Hepatocyte (in vitro differentiated cells): Measurements from ENCODE around the gene SPRY4. TPM values are rescaled to one million over a fixed set of nuclear protein-coding genes. Genes with fewer than 3 reads are reported as not detected.
"Not testable (repeated sequence)": the region's sequence is repeated elsewhere in the genome, so short reads cannot be mapped to it uniquely, and the experiment has no call there.

Experiments used
- DNase-seq: peaks from one replicate; pipeline ENCODE4 v3.0.0-alpha.2; 2016; ENCODE audit warnings: low spot score
- H2AFZ ChIP-seq: fragments of 200-600 bp; sonication (generic); 2 replicates; pipeline ENCODE4 v1.6.0; 2016; ENCODE audit warnings: antibody characterized with exemption, mild to moderate bottlenecking
- H3K27ac ChIP-seq: fragments of 200-600 bp; sonication (generic); 2 replicates; pipeline ENCODE4 v1.5.1; 2016; ENCODE audit warnings: mild to moderate bottlenecking
- H3K27me3 ChIP-seq: fragments of 200-600 bp; sonication (generic); 2 replicates; pipeline ENCODE4 v1.6.1; 2016
- H3K36me3 ChIP-seq: fragments of 200-600 bp; sonication (generic); replicated peaks from 2 replicates; pipeline ENCODE4 v1.5.1; 2016; ENCODE audit warnings: low read depth; ENCODE audit not compliant: insufficient read depth
- H3K4me1 ChIP-seq: fragments of 200-600 bp; sonication (generic); 2 replicates; pipeline ENCODE4 v1.5.1; 2016; ENCODE audit warnings: mild to moderate bottlenecking, moderate library complexity; ENCODE audit not compliant: insufficient read depth
- H3K4me2 ChIP-seq: fragments of 200-600 bp; sonication (generic); 2 replicates; pipeline ENCODE4 v1.6.0; 2016
- H3K4me3 ChIP-seq: fragments of 200-600 bp; sonication (generic); 2 replicates; pipeline ENCODE4 v1.5.1; 2016; ENCODE audit warnings: mild to moderate bottlenecking
- H3K79me2 ChIP-seq: fragments of 200-600 bp; sonication (generic); 2 replicates; pipeline ENCODE4 v1.6.0; 2017; ENCODE audit warnings: mild to moderate bottlenecking
- H3K9me2 ChIP-seq: fragments of 200-600 bp; sonication (generic); replicated peaks from 2 replicates; pipeline ENCODE4 v1.6.0; 2017; ENCODE audit warnings: mild to moderate bottlenecking; ENCODE audit not compliant: insufficient read depth
- H3K9me3 ChIP-seq: fragments of 200-600 bp; sonication (generic); 2 replicates; pipeline ENCODE4 v1.5.1; 2016; ENCODE audit warnings: low read depth, mild to moderate bottlenecking
- H4K20me1 ChIP-seq: fragments of 200-600 bp; sonication (generic); 2 replicates; pipeline ENCODE4 v1.6.0; 2016; ENCODE audit warnings: mild to moderate bottlenecking; ENCODE audit not compliant: insufficient read depth, poor library complexity, severe bottlenecking
- CTCF ChIP-seq: fragments of 200-600 bp; sonication (generic); IDR thresholded peaks from 2 replicates; pipeline ENCODE4 v1.5.1; 2016; ENCODE audit warnings: antibody characterized with exemption, mild to moderate bottlenecking; ENCODE audit not compliant: poor library complexity
- EZH2 ChIP-seq: fragments of 200-600 bp; sonication (generic); IDR thresholded peaks from 2 replicates; pipeline ENCODE4 v1.6.1; 2016; ENCODE audit warnings: antibody characterized with exemption, mild to moderate bottlenecking, borderline replicate concordance
- EZH2phosphoT487 ChIP-seq: fragments of 200-600 bp; sonication (generic); IDR thresholded peaks from one replicate; pipeline ENCODE4 v1.6.1; 2018; ENCODE audit warnings: antibody characterized with exemption, mild to moderate bottlenecking, low read depth, moderate library complexity; ENCODE audit not compliant: unreplicated experiment, severe bottlenecking
- WGBS: methylation state at CpG from one replicate; pipeline ENCODE4 v1.1.6; 2016; ENCODE audit warnings: low lambda C conversion rate; ENCODE audit errors: missing lambda C conversion rate; 5-methylcytosine and 5-hydroxymethylcytosine counted together
- polyA plus RNA-seq: library from polyadenylated mRNA; unstranded; fragments of >200 nt; fragmentation: Nextera tagmentation; extraction: Ambion mirVana; gene quantifications from 2 replicates; pipeline ENCODE4 v1.2.1, GENCODE V29; 2016
- total RNA-seq: library from RNA; depleted of rRNA; stranded (reverse); fragments of >200 nt; gene quantifications from 2 replicates; pipeline ENCODE4 v1.2.3, GENCODE V29; 2014

SPRY4 gene
- total and polyA plus RNA-seq, 2 experiments from 2014 or later = 7.2 to 8.5 TPM

DNA sequence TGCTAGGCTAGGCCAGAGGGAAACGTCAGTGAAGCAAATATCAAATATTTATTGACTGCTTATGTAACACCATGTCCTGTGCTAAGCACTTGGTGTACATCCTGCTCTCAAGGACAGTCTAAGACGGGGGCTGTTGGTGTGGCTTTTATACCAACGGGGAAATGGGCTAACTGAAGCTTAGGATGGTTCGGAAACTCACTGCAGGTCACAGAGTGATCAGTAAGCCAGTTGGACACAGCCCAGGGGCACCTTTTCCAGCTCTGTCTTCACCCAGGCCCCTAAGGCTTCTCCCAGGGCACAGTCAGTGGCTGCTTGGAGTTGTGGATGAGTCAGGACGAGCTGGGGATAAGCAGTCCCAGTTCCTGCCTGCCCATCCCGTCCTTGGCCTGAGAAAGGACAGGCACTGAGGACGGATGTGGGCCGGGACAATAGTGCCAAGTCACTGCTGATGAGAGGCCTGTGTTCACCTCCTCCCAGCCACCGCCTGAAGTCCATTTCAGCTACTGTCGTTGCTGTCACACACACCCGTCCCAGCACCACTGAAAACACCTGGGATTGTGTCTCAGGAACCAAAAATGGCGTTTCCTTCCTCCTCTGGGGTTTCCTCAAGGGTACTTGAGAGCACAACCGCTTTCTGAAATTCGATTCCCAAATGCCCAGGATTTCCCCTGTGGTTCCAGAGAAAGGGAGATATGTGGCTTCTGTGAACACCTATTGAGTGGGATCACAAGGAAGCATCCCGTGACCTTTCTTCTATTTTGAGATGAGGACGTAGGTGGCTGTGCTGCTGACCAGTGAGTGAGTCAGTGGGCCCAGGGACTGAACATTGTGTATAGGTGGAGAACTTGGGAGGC, 17.5 kb upstream of the SPRY4 start:
- no peak overlapping the region for H3K4me2 ChIP-seq
- no peaks in the 10 kb centered on the region for H3K36me3 ChIP-seq
- H3K4me1 ChIP-seq = no peaks in the 10 kb centered on the region
- no peak for DNase-seq
- 86% methylated on average over 16 of the region's 16 CpGs for WGBS
- TF ChIP-seq EZH2 (no peak), EZH2phosphoT487 (no peak), CTCF (no peak)
- H3K27ac ChIP-seq = no peak overlapping the region
- H3K27me3 ChIP-seq = no peaks in the 10 kb centered on the region
- no peaks in the 10 kb centered on the region for H3K9me2 ChIP-seq
- H4K20me1 ChIP-seq = no peaks in the 10 kb centered on the region
- peaks cover 4% of the 10 kb centered on the region for H3K9me3 ChIP-seq
- no peak overlapping the region for H3K4me3 ChIP-seq
- H2AFZ ChIP-seq = no peak overlapping the region
- H3K79me2 ChIP-seq = no peaks in the 10 kb centered on the region

DNA sequence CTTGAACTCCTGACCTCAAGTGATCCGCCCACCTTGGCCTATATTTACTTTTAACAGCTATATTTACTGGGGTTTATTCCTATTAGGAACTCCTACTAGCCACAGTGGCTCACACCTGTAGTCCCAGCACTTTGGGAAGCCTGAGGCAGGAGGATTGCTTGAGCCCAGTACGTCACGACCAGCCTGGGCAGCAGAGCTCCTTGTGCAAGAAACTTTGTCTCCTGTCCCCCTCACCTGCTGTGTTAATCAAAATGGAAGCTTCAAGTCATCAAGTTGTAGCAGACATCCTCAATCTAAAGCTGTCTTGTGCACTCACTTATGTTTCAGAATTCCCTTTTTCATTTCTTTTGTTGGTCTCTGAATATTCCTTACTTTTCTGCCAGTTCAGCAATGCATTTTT, 15.0 kb upstream of the SPRY4 start:
- H3K27ac ChIP-seq = no peak overlapping the region

GRCh38 chr5:142334538-142334937, 9.7 kb upstream of the SPRY4 start:
- H3K4me3 ChIP-seq = no peak overlapping the region
- no peaks in the 10 kb centered on the region for H3K4me1 ChIP-seq
- no peak overlapping the region for H3K27ac ChIP-seq
- no peaks in the 10 kb centered on the region for H3K9me2 ChIP-seq
- H3K36me3 ChIP-seq = no peaks in the 10 kb centered on the region
- no peaks in the 10 kb centered on the region for H3K9me3 ChIP-seq
- DNase-seq = no peak
- H4K20me1 ChIP-seq = no peaks in the 10 kb centered on the region
- no peak for TF ChIP-seq EZH2phosphoT487
- TF ChIP-seq EZH2 = no peak
- no peak for TF ChIP-seq CTCF
- H3K4me2 ChIP-seq = no peak overlapping the region
- no peak overlapping the region for H2AFZ ChIP-seq
- H3K27me3 ChIP-seq = no peaks in the 10 kb centered on the region
- H3K79me2 ChIP-seq = no peaks in the 10 kb centered on the region

More for the DNA sequence above, 15.0 kb upstream of the SPRY4 start:
- H3K4me3 ChIP-seq = no peak overlapping the region
- H3K4me1 ChIP-seq = no peaks in the 10 kb centered on the region
- H3K9me3 ChIP-seq = peaks cover 4% of the 10 kb centered on the region
- no peak for DNase-seq
- 93% methylated on average over 3 of the region's 3 CpGs for WGBS
- H3K4me2 ChIP-seq = no peak overlapping the region
- no peaks in the 10 kb centered on the region for H3K79me2 ChIP-seq
- H2AFZ ChIP-seq = no peak overlapping the region
- TF ChIP-seq EZH2 (no peak), EZH2phosphoT487 (no peak), CTCF (no peak)
- no peaks in the 10 kb centered on the region for H3K36me3 ChIP-seq
- no peaks in the 10 kb centered on the region for H3K27me3 ChIP-seq
- H3K9me2 ChIP-seq = no peaks in the 10 kb centered on the region
- no peaks in the 10 kb centered on the region for H4K20me1 ChIP-seq

DNA sequence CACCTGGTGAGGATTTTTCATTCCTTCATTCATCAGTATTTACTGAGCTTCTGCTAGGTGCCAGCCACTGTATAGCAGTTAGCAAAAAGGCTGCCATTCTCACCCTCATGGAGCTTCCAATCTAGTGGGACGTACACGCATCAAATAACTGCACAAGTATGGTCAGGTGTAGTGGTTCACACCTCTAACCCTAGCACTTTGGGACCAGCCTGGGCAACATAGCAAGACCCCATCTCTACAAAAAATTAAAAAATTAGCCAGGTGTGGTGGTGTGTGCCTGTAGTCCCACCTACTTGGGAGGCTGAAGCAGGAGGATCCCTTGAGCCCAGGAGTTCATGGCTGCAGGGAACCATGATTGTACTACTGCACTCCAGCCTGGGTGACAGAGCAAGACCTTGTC, 8.9 kb upstream of the SPRY4 start:
- not testable (repeated sequence) for H3K4me3 ChIP-seq, H3K9me3 ChIP-seq, H2AFZ ChIP-seq, H3K9me2 ChIP-seq, H3K27ac ChIP-seq, H3K27me3 ChIP-seq, H3K4me2 ChIP-seq, H3K36me3 ChIP-seq, H4K20me1 ChIP-seq, DNase-seq, H3K4me1 ChIP-seq, H3K79me2 ChIP-seq
- WGBS = 95% methylated on average over 2 of the region's 2 CpGs
